ENCODE data around the gene TRMT13.

DNA sequence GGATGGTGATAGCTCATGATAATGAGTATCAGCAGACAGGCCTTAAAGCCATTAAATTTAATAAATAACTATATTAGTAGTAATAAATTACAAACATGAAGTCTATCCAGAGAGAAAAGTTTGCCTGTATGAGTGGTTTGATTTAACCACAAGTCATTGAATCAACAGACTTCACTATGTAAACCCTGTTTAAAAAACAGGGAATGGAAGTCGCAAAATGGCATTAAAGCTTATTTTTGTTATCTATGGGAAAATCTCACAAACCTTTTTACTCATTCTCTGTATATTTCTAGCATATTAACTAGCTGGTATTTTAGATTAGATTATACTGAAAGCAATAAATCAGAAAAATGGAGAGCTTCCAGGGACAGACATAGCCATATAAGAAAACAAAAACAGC, 45.6 kb upstream of the TRMT13 start:
- TF ChIP-seq, protein P1, sequence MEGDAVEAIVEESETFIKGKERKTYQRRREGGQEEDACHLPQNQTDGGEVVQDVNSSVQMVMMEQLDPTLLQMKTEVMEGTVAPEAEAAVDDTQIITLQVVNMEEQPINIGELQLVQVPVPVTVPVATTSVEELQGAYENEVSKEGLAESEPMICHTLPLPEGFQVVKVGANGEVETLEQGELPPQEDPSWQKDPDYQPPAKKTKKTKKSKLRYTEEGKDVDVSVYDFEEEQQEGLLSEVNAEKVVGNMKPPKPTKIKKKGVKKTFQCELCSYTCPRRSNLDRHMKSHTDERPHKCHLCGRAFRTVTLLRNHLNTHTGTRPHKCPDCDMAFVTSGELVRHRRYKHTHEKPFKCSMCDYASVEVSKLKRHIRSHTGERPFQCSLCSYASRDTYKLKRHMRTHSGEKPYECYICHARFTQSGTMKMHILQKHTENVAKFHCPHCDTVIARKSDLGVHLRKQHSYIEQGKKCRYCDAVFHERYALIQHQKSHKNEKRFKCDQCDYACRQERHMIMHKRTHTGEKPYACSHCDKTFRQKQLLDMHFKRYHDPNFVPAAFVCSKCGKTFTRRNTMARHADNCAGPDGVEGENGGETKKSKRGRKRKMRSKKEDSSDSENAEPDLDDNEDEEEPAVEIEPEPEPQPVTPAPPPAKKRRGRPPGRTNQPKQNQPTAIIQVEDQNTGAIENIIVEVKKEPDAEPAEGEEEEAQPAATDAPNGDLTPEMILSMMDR (IDR thresholded peaks at IDR 0.05; ENCODE audit: low read length) = no peak
- TF ChIP-seq EZH2 (IDR thresholded peaks at IDR 0.05; ENCODE audit: borderline replicate concordance, low read length) = no peak

Measured in OCI-LY1 (cell line).